HEK293 (cell line): Measurements from ENCODE around the gene HIF1A.

Experiments used
- FEZF1 ChIP-seq: fragments of 450-650 bp; formaldehyde crosslinking; IDR thresholded peaks from 2 replicates; pipeline ENCODE4 v1.5.1; 2016; ENCODE audit warnings: missing biosample characterization, missing genetic modification characterization
- KLF16 ChIP-seq: fragments of 450-650 bp; formaldehyde crosslinking; IDR thresholded peaks from 2 replicates; pipeline ENCODE4 v1.5.1; 2017; ENCODE audit warnings: missing biosample characterization, missing genetic modification characterization
- YY1 ChIP-seq: fragments of 450-650 bp; formaldehyde crosslinking; IDR thresholded peaks from 2 replicates; pipeline ENCODE4 v1.5.1; 2018; ENCODE audit warnings: missing biosample characterization, missing genetic modification characterization
- ZBTB1 ChIP-seq: fragments of 450-650 bp; formaldehyde crosslinking; IDR thresholded peaks from 2 replicates; pipeline ENCODE4 v1.5.1; 2016; ENCODE audit warnings: missing biosample characterization, missing genetic modification characterization
- ZNF24 ChIP-seq: fragments of 450-650 bp; formaldehyde crosslinking; IDR thresholded peaks from 2 replicates; pipeline ENCODE4 v1.5.1; 2016; ENCODE audit warnings: missing biosample characterization, missing genetic modification characterization
- ZNF274 ChIP-seq, 2 experiments: fragments of 200-500 bp in 1 of 2; fragments of 450-650 bp in 1 of 2; sonication (Bioruptor generic) in 1 of 2; formaldehyde crosslinking in 1 of 2; IDR thresholded peaks; 2 replicates each; pipeline versions ENCODE4 v1.5.1 to v1.6.1; 2014 to 2016; ENCODE audit warnings: borderline replicate concordance in 1 of 2, inconsistent platforms in 1 of 2, low read length in 1 of 2, missing biosample characterization in 1 of 2, missing genetic modification characterization in 1 of 2
- ZNF501 ChIP-seq: fragments of 450-650 bp; formaldehyde crosslinking; IDR thresholded peaks from 2 replicates; pipeline ENCODE4 v1.5.1; 2016; ENCODE audit warnings: missing biosample characterization, missing genetic modification characterization
- ZNF530 ChIP-seq: fragments of 450-650 bp; formaldehyde crosslinking; IDR thresholded peaks from 2 replicates; pipeline ENCODE4 v1.5.1; 2016; ENCODE audit warnings: low read depth, missing biosample characterization, missing genetic modification characterization
- ZNF747 ChIP-seq: fragments of 450-650 bp; formaldehyde crosslinking; IDR thresholded peaks from 2 replicates; pipeline ENCODE4 v1.5.1; 2016; ENCODE audit warnings: missing biosample characterization, missing genetic modification characterization
- ZNF785 ChIP-seq: fragments of 450-650 bp; formaldehyde crosslinking; IDR thresholded peaks from 2 replicates; pipeline ENCODE4 v1.5.1; 2016; ENCODE audit warnings: missing biosample characterization, missing genetic modification characterization
- ZSCAN18 ChIP-seq: fragments of 450-650 bp; formaldehyde crosslinking; IDR thresholded peaks from 2 replicates; pipeline ENCODE4 v1.5.1; 2016; ENCODE audit warnings: missing biosample characterization, missing genetic modification characterization
- TF ChIP-seq, protein P1 (sequence below): fragments of 450-650 bp; formaldehyde crosslinking; IDR thresholded peaks from 2 replicates; pipeline ENCODE4 v1.5.1; 2016; ENCODE audit warnings: missing biosample characterization, missing genetic modification characterization
- TF ChIP-seq, protein P2 (sequence below): fragments of 450-650 bp; formaldehyde crosslinking; IDR thresholded peaks from 2 replicates; pipeline ENCODE4 v1.5.1; 2016; ENCODE audit warnings: missing biosample characterization, missing genetic modification characterization, low read depth

DNA sequence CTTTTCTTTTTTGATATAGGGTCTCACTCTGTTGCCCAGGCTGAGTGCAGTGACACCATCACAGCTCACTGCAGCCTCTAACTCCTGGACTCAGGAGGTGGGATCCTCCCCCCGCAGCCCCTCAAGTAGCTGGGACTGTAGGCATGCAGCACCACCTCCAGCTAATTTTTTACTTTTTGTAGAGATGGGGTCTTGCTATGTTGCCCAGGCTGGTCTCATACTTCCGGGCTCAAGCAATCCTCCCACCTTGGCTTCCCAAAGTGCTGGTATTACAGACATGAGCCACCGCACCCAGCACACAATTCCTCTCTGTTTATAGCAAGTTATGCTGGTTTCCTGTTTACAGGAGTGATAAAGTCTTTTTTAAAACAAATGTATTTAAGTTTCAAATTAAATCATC, 39.5 kb upstream of the HIF1A start:
- no peak for TF ChIP-seq ZSCAN18 (tag by site-specific recombination)
- TF ChIP-seq, protein P1, sequence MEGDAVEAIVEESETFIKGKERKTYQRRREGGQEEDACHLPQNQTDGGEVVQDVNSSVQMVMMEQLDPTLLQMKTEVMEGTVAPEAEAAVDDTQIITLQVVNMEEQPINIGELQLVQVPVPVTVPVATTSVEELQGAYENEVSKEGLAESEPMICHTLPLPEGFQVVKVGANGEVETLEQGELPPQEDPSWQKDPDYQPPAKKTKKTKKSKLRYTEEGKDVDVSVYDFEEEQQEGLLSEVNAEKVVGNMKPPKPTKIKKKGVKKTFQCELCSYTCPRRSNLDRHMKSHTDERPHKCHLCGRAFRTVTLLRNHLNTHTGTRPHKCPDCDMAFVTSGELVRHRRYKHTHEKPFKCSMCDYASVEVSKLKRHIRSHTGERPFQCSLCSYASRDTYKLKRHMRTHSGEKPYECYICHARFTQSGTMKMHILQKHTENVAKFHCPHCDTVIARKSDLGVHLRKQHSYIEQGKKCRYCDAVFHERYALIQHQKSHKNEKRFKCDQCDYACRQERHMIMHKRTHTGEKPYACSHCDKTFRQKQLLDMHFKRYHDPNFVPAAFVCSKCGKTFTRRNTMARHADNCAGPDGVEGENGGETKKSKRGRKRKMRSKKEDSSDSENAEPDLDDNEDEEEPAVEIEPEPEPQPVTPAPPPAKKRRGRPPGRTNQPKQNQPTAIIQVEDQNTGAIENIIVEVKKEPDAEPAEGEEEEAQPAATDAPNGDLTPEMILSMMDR: no peak
- TF ChIP-seq ZNF785 (tag by site-specific recombination): no peak
- no peak for TF ChIP-seq KLF16 (tag by site-specific recombination)
- TF ChIP-seq ZNF530 (tag by site-specific recombination): no peak
- no peak for TF ChIP-seq ZBTB1 (tag by site-specific recombination)
- TF ChIP-seq ZNF24: no peak
- TF ChIP-seq ZNF501: no peak
- TF ChIP-seq ZNF274 (IDR thresholded peaks at IDR 0.05; ENCODE audit: low read length): no peak
- TF ChIP-seq ZNF274 (tag by site-specific recombination; IDR thresholded peaks at IDR 0.05; ENCODE audit: borderline replicate concordance): no peak
- TF ChIP-seq FEZF1: no peak
- TF ChIP-seq, protein P2, sequence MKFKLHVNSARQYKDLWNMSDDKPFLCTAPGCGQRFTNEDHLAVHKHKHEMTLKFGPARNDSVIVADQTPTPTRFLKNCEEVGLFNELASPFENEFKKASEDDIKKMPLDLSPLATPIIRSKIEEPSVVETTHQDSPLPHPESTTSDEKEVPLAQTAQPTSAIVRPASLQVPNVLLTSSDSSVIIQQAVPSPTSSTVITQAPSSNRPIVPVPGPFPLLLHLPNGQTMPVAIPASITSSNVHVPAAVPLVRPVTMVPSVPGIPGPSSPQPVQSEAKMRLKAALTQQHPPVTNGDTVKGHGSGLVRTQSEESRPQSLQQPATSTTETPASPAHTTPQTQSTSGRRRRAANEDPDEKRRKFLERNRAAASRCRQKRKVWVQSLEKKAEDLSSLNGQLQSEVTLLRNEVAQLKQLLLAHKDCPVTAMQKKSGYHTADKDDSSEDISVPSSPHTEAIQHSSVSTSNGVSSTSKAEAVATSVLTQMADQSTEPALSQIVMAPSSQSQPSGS: no peak
- TF ChIP-seq ZNF747 (tag by site-specific recombination): no peak
- TF ChIP-seq YY1 (tag by site-specific recombination): no peak
